HG03095 (cell line): ENCODE measurements around the gene WIF1.
A peak's percentile ranks its signal among the peaks of the same experiment; 100 is the strongest.

Source experiments
- ATAC-seq: cut with Tn5 transposase; IDR thresholded peaks from one replicate; pipeline ENCODE4 v1.9.1; 2021; ENCODE audit warnings: moderate library complexity; ENCODE audit not compliant: unreplicated experiment

WIF1 gene

DNA sequence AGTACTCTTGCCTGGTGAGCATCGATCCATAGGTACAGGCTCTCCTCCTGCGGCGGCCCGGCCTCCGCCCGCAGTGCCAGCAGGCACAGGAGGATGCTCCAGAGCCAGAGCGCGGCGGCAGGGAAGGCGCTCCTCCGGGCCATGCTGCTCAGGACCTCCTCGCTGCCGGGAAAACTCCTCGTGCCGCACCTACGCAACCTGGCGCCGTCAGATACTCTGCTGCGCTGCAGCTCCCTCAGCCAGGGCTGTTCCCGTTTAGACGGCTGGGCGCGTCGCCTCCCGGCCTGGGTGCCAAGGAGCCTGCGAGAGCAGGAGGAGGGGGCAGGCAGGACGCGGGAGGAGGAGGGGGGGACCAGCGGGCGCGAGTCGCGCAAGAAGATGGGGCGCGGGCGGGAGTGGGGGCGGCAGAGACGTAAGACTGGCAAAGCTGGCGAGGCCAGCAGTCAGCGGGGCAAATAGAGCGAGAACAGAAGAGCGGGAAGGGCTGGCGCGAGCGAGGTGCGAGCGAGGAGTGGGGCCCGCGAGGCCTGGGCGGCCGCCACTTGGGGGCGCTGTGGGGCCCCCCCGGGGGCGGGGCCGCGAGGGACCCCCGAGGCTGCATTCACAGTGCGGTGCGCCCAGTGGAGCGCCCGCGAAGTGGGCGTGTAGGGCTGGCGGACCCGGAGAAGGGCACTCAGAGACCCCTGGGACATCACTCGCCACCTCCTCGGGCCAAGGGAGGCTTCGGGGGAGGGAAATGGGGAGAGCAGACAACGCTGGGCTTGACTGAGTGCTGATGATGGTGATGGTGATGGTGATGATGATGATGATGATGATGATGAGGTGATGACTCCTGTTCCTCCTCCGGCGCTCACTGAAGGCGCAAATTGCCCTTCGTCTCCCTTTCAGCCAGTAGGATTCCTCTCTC is at the start of gene WIF1:
WIF1 (minus strand) TSS at position 257 of the 907 bp plus-strand sequence; CDS start at position 143, 114 bp downstream.
- ATAC-seq: no peak

- peak; percentile 56 for ATAC-seq
Observed at GRCh38 chr12:65170209-65170881, 49.2 kb upstream of the WIF1 start.

DNA sequence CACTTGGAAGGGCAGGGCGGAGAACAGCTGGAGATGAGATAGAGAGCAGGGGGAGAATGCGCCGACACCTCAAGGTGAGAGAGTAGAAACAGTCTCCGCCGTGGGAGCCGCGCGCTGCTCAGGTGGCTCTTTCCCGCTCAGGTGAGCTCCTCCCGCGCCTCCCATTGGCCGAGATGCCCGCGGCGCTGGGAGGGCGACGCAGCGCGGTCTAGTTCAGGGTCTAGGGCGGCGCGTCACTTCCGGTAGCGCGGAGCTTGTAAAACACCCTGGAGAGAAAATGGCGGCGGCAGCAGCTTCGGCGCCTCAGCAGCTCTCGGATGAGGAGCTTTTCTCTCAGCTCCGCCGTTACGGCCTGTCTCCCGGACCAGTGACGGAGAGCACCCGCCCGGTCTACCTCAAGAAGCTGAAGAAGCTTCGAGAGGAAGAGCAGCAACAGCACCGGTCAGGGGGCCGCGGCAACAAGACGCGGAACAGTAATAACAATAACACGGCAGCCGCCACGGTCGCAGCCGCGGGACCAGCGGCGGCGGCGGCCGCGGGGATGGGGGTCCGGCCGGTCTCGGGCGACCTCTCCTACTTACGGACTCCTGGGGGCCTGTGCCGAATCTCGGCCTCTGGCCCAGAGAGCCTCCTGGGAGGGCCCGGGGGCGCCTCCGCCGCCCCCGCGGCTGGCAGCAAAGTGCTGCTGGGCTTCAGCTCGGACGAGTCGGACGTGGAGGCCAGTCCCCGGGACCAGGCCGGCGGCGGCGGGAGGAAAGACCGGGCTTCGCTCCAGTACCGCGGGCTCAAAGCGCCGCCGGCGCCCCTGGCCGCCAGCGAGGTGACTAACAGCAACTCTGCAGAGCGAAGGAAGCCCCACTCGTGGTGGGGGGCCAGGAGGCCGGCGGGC is 48.5 kb upstream of the WIF1 start, which contains the start of gene LEMD3:
LEMD3 (plus strand) TSS at position 264 of the 889 bp plus-strand sequence; CDS start at position 278, 14 bp downstream.
- ATAC-seq: peak; percentile 89

- ATAC-seq: no peak
Observed at GRCh38 chr12:65168681-65169319, 47.7 kb upstream of the WIF1 start.

- no peak for ATAC-seq
Observed at GRCh38 chr12:65164774-65165173, 43.7 kb upstream of the WIF1 start.

DNA sequence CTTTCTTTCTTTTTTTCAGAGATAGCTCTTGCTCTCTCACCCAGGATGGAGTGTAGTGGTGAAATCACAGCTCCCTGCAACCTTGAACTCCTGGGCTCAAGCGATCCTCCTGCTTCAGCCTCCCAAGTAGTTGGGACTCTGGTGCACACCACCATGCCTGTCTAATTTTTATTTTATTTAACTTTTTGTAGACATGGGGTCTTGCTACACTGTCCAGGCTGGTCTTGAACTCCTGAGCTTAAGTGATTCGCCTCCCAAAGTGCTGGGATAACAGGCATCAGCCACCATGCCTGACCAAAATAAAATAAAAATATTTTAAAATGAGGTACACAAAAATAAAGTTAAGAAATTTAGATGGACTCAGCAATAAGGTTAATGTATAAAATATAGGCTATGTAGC is 43.1 kb upstream of the WIF1 start:
- ATAC-seq: no peak

DNA sequence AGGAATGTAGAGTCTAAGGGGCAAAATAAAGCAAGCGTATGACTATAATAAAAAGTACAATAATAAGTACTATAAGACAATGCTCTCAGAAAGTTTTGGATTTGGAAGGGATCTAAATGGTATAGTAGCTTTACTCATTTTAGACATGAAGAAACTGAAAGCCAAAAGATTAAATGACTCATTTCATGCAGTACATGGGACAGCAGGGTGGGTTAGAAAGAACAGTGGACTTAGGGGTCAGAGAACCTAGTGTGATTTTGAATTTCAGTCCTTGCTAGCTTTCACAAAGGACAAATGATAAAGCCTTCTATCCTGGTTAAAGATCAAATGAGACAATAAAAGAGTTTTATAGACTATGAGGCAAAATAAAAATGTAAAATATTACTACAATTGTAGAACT is 41.5 kb upstream of the WIF1 start:
- ATAC-seq: peak; percentile 53

- ATAC-seq: no peak
Observed at GRCh38 chr12:65157091-65157490, 36.0 kb upstream of the WIF1 start.

DNA sequence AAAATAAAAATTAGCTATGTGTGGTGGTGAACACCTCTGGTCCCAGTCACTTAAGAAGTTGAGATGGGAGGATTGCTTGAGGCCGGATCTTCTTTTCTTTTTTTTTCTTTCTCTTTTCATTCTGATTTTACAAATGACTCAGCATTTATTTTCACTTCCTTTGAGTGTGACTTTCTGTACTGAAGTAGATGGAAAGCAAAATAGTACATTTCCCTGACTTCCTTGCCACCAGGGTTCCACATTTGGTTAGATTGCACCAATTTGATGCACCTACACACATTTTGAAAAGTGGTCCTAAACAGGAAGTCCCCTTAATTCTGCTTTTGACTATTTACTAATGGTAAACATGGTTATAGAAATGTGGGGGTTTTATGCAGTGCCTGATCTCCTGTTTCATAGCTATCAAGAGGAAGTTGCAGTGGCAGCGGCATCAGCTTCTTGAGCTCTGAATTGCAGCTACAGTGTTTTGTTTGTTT is 35.3 kb upstream of the WIF1 start:
- ATAC-seq: peak; percentile 94

DNA sequence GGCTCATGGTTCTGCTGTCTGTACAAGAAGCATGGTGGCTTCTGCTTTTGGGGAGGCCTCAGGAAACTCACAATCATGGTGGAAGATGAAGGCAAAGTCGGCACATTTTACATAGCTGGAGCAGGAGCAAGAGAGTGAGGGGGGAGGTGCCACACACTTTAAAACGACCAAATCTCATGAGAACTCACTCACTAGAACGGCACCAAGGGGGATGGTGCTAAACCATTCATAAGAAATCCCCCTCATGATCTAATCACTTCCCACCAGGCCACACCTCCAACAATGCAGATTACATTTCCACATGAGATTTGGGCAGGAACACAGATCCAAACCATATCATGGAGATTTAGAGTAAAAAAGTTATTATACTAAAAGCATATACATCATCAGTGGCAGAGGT is 34.7 kb upstream of the WIF1 start:
- ATAC-seq: no peak

GRCh38 chr12:65152596-65152995 is 31.5 kb upstream of the WIF1 start:
- no peak for ATAC-seq

DNA sequence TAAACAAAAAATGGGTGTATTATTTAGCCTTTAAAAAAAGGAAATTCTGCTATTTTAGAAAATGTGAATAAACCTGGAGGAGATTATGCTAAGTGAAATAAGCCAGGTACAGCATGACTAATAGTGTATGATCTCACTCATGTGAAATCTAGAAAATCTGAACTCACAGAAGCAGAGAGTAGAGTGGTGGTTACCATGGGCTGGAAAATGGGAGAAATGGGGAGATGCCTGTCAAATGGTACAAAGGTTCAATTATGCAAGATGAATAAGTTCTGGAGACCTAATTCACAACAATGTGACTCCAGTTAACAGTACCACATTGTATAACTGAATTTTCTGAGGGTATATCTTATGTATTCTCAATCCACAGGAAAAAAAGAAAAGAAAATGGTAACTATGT is 30.9 kb upstream of the WIF1 start:
- ATAC-seq: no peak

DNA sequence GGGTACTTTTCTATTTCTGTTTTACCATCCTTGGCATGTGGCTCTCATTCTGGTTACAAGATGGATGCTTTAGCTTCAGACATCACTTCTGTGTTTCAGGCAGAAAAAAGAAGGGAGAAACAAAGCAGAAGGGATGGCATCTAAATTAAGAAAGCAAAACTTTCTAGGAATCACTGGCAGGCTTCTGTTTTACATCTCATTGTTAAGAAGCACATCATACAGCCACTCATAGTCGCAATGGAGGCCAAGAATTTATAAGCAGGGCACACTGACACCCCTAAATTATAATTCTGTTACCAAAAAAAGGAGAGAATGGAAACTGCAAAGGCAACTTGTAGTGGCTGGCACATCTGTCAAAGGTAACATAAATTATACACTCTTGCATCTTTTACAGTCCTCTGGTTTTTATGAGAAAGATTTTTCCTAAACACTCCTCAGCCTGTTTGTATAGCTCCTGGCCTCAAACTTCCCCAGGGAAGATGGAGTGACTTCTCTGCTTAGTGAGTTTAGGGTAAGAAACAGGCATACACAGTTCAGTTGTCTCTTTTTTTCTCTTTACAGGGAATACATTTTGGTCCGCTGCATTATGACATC is 26.3 kb upstream of the WIF1 start:
- no peak for ATAC-seq

GRCh38 chr12:65140738-65141137 is 19.6 kb upstream of the WIF1 start:
- ATAC-seq: no peak

DNA sequence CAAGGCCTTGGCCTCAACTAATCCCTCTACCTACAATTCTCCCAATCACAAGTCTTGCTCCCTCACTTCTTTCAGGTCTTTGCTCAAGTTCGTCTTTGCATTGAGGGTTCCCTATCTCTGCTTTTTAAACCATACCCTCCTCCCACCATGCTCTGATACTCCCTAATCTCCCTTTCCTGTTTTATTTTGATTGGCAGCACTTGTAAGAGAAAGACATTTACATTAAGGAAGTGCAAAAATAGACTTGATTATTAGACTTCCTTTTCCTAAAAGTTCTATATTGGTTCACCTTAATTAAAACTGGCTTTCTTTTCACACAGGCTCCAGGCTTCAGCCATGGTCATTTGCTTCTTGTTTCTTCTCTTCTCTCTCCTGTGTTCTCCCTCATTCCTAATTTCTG is 18.3 kb upstream of the WIF1 start:
- no peak for ATAC-seq

GRCh38 chr12:65133879-65134278 is 12.8 kb upstream of the WIF1 start:
- no peak for ATAC-seq

- no peak for ATAC-seq
Observed at GRCh38 chr12:65126482-65126881, 5.4 kb upstream of the WIF1 start.

GRCh38 chr12:65125975-65126374 is 4.9 kb upstream of the WIF1 start:
- ATAC-seq: no peak

GRCh38 chr12:65125247-65125646 is 4.1 kb upstream of the WIF1 start:
- no peak for ATAC-seq

GRCh38 chr12:65123435-65124063 is 2.4 kb upstream of the WIF1 start:
- no peak for ATAC-seq
